ENCODE measurements around the gene CNFN.

CNFN gene

DNA sequence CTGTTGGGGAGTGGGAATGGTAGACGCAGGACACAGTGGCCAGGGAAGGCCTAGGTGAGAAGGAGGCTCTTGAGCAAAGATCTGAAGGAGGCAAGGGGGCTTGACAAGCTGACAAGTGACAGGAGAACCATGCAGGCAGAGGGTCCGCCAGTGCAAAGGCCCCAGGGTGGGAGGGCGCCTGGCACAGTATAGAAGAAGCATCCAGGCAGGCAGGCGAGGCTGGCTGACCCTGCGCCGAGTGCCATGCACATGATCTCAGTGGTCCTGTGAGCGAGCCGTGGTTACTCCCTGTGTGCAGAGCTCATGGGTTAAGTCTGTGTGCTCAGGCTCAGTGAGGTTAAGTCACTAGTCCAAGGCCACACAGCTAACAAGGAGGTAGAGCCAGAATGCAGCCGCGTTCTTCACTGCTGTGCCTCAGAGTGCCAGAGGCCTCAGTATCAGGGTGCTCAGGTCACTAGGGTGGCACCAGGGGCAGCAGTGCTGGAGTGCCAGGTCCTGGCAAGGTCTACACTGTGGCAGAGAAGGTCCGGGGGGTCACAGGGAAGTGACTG, 15.2 kb downstream of the CNFN start:
- no peak for DNase-seq (ENCODE audit: low spot score)

DNA sequence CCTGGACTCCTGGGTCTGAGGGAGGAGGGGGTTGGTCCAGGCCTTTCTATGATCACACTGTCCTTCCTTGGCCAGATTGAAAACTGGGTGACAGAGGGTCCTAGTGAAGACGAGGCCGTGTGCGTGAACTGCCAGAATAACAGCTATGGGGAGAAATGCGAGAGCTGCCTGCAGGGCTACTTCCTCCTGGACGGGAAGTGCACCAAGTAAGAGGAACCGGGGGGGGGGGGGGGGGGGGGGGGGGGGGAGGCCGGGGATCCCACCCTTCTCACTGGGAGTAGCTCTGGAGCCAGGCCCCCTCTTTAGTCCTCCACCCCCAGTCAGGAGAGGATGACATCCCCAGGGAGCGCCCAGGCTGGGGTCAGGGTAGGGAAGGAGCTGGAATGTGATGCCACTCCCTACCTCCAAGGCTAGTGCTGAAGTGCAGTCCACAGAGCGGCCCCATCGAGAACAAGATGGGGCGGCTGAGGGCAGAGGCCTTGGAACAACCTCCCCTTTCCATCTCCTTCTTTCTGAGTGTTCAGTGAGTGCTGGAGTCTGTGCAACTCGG, 19.4 kb downstream of the CNFN start:
- DNase-seq (ENCODE audit: low spot score), result no peak

DNA sequence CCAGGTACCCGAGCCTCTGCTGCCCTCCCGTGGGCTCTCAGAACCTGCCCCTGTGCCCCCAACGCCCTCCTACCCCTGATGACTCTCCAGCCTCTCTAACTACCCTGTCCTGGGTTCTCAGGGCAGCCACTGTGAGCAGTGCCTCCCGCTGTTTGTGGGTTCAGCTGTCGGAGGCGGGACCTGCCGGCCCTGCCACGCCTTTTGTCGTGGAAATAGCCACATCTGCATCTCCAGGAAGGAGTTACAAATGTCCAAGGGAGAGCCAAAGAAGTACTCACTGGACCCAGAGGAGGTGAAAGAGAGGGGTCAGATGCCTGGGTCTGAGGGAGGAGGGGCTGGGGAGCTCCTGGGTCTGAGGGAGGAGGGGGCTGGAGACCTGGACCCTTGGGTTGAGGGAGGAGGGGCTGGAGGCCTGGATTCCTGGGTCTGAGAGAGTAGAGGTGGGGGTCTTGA, 20.0 kb downstream of the CNFN start:
- no peak for DNase-seq (ENCODE audit: low spot score)

DNA sequence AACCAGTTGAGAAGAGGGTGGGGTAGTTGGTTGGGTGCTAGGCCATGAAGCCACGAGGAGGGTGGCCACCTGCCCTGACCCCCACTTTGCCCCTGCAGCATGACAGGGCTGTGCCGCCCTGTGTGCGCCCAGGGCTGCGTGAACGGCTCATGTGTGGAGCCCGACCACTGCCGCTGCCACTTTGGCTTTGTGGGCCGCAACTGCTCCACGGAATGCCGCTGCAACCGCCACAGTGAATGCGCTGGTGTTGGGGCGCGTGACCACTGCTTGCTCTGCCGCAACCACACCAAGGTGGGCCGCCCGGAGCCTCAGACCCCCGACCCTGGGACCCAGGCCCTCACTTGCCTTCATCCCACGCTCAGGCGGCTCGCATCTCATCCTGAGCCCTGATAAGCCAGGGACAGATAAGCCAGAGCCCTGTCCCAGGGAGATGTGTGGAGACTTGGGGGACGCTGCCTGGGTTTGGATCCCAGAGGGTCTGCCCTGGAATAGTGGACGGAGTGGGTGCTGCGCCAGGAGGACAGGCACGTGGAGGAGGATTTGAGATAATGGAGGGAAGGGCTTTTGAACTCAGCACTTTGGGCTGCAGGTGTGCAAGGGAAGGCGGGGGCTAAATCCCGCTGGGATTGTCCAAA, 20.5 kb downstream of the CNFN start:
- no peak for DNase-seq (ENCODE audit: low spot score)

DNA sequence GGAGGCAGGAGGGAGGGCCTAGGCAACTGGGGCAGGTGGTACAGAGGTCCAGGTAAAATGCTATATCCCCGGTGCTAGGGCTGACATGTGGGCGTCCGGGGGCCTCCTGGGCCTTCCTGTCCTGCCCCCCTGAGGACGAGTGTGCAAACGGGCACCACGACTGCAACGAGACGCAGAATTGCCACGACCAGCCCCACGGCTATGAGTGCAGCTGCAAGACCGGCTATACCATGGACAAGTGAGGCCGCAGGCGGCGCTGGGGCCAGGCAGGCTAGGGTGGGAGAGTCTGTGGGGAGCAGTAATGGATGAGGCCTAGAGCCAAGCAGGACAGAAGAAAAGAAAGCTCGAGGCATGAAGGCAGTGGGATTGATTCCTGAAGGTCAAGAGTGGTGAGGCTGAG, 21.3 kb downstream of the CNFN start:
- no peak for DNase-seq (ENCODE audit: low spot score)

DNA sequence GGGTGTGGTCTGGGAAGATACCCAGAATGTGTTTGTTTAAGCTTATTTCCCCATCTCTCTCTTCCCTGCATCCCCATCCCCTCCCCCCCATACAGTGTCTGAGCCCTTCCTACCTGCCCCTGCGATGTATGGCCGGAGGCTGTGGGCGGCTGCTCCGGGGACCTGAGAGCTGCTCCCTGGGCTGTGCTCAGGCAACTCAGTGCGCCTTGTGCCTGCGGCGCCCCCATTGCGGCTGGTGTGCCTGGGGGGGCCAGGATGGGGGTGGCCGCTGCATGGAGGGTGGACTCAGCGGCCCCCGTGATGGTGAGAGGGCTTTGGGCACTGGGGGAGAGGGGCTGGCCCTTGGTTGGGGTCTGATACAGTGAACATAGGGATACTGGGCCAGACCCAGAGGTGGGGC, 21.7 kb downstream of the CNFN start:
- DNase-seq (ENCODE audit: low spot score), result no peak

DNA sequence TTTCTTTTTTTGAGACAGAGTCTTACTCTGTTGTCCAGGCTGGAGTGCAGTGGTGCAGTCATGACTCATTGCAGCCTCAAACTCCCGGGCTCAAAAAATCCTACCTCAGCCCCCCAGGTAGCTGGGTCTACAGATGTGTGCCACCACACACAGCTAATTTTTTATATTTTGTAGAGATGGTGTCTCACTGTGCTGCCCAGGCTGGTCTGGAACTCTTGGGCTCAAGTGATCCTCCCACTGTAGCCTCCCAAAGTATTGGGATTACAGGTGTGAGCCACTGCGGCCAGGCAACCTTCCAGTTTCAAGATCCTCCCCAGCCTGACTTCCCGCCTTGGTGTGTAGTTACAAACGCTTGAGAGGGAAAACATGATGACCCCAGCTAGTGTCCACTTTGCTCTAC, 22.2 kb downstream of the CNFN start:
- DNase-seq (ENCODE audit: low spot score), result no peak

DNA sequence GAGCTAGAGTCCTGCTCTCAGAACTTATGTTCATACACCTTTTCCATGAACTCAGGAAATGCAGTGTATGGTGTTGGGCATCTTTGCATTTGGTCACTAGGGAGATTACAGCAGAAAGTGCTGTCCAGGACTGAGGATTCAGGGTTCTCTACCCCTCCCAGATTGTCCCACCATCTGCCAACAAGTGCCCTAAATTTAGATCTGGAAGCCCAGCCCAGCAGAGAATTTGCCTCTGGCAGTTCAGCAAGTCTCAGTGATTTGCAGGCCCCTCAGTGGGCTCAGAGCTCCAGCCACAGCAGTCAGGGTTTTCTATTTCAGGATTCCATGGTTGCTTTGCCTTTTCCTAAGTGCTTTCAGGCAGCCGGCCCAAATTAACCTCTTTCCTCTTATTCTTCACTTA, 23.4 kb downstream of the CNFN start:
- DNase-seq (ENCODE audit: low spot score), result no peak

DNA sequence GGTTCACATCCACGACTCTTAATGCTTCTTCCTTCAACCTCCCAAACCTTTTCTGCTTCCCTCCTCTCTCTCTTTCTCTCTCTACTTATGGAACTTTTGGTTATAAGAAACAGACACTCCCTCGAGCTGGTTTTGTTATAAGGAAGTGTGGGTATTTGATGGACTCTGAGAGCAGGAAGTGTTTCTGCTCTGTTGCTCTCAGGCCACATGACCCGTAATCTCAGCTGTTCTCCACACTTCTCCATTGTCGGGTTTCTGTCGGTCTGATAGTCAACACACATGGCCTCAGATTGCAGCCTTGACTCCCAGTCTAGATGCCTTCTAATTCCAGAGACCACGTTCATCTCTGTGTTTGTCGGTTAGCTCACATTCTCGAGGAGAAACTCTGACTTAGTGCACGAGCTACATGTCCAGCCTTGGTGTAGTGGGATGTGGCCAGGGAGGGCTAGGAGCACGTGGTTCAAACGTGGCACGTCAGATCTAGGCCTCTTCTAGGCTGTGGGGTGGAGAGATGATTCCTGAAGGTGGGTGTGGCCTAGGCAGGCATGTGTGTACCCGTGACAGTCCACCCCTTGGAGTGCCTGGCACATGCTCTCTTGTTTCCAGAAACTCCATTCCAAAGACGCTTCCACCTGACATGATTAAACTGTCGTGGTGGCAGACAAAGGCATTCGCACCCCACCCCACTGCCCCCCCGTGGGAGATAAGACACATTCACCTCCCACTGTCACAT, 26.3 kb downstream of the CNFN start:
- no peak for DNase-seq (ENCODE audit: low spot score)

DNA sequence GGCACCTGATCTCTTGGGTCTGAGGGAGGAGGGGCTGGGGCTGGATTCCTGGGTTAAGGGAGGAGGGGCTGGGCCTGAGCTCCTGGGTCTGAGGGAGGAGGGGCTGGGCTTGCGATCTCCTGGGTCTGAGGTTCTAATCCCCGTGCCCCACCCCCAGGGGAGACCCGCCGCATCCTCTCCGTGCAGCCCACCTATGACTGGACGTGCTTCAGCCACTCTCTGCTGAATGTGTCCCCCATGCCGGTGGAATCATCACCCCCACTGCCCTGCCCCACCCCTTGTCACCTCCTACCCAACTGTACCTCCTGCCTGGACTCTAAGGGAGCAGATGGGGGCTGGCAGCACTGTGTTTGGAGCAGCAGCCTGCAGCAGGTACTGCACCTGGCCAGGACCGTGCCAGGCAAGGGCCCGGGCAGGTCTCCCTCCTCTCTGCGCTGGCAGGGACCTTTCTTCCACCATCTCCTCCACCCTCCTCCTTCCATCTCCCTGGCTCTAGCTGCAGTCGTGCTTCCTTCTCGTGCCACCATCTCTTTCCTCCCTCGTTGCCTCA, 27.1 kb downstream of the CNFN start:
- DNase-seq (ENCODE audit: low spot score), result no peak

DNA sequence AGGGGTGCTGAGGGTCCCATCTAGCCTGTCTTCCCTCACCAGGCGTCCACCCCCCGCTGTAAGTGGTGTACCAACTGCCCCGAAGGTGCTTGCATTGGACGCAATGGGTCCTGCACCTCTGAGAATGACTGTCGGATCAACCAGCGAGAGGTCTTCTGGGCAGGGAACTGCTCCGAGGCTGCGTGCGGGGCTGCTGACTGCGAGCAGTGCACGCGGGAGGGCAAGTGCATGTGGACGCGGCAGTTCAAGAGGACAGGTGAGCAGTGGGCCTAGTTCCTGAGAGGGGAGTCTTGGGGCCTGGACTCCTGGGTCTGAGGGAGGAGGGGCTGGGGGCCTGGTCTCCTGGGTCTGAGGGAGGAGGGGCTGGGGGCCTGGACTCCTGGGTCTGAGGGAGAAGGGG, 27.8 kb downstream of the CNFN start:
- no peak for DNase-seq (ENCODE audit: low spot score)

DNA sequence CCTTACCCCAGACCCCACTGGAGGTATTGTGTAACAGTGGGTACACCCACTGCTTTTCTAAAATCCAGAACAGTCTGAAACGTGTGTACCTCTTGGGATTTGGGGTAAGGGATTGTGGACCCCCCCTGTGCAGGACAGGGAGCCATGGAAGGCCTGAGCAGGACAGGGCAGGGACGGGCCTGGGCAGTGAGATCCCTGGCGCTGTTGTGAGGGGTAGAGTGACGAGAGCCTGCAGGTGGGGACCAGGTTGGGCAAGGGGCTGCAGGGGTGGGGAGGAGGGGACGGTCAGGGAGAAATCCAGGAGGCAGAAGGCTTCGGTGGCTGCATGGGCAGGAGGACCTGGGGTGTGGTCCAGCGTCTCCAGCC, 28.6 kb downstream of the CNFN start:
- DNase-seq (ENCODE audit: low spot score), result no peak

DNA sequence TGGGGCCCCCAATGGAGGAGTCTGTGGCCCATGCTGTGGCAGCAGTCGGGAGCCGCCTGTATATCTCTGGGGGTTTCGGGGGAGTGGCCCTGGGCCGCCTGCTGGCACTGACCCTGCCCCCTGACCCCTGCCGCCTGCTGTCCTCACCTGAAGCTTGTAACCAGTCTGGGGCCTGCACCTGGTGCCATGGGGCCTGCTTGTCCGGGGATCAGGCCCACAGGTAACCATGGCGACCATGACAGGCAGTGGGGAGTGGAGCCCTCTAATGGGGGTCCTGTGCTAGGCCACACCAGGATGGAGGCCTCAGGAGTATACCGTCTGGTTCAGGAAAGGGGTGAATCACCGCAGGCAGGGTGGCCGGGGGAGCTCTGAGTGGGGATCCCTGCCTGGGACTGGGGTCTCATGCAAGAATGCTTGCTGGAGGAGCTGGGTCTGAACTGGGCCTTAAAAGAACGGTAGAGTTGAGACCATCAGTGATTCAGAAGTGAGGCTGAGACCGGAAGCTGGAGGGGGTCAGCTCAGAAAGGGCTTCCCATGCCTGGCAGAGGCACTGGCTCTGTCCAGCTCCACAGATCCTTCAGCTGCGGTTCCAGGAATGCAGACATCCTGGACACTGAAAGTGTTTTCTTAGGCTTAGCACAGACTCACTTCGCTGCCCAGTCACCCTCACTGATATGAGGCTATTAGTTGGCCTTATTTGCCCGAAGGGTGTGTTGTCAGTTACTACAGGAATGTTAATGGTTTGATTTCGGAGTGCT, 29.1 kb downstream of the CNFN start:
- DNase-seq (ENCODE audit: low spot score), result peak; percentile 71

DNA sequence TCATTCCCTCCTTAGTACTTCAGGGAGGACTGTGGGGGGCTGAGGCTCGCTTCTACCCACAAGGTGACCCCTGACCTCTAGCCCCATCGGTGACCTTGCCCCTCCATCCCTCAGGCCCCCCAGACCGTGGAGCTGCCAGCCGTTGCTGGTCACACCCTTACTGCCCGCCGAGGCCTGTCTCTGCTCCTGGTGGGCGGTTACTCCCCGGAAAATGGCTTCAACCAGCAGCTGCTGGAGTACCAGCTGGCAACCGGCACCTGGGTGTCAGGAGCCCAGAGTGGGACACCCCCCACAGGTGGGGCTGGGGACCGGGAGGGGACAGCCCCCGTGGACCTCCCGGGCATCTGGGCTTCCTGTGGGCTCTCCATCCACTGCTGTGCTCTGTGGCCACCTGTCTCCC, 32.8 kb downstream of the CNFN start:
- DNase-seq (ENCODE audit: low spot score), result no peak

DNA sequence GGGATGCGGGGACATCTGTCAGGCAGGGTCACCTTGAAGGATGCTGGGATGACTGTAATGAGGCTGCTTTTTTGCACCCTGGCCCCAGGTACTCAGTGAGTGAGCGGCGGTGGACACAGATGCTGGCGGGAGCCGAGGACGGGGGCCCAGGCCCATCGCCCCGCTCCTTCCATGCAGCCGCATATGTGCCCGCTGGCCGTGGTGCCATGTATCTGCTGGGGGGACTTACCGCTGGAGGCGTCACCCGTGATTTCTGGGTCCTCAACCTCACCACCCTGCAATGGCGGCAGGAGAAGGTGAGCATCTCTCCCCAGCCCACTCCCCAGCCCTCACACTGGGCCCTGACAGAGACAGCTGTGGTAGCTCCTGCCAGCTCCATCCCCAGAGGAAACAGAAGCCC, 33.4 kb downstream of the CNFN start:
- no peak for DNase-seq (ENCODE audit: low spot score)

DNA sequence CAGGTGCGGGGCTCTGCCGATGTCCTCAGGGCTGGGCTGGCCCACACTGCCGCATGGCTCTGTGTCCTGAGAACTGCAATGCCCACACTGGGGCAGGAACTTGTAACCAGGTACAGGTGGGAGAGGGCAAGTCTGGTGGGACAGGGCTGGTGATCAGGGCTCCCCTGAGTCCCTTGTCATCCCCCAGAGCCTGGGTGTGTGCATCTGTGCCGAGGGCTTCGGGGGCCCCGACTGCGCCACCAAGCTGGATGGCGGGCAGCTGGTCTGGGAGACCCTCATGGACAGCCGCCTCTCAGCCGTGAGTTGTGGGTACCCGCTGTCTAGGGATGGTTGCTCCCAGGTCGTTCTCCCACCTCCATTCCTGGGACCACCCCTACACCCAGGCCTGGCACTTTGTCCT, 34.2 kb downstream of the CNFN start:
- DNase-seq (ENCODE audit: low spot score), result no peak

DNA sequence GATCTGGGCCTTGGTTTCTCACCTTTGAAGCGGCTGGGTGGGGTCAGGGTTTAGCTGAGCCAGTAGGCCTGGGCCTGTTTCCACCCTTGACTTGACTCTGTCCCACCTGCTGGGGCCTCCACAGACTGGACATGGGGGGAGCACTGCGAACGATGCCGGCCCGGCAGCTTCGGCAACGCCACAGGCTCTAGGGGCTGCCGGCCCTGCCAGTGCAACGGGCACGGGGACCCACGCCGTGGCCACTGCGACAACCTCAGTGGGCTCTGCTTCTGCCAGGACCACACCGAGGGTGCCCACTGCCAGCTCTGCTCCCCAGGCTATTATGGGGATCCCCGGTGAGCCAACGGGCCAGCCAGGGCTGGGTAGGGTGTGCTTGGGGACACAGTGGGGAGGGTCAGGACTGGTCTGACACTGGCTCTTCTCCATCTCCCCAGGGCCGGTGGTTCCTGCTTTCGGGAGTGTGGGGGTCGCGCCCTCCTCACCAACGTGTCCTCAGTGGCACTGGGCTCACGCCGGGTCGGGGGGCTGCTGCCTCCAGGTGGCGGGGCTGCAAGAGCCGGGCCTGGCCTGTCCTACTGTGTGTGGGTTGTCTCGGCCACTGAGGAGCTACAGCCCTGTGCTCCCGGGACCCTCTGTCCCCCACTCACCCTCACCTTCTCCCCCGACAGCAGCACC, 36.6 kb downstream of the CNFN start:
- no peak for DNase-seq (ENCODE audit: low spot score)

DNA sequence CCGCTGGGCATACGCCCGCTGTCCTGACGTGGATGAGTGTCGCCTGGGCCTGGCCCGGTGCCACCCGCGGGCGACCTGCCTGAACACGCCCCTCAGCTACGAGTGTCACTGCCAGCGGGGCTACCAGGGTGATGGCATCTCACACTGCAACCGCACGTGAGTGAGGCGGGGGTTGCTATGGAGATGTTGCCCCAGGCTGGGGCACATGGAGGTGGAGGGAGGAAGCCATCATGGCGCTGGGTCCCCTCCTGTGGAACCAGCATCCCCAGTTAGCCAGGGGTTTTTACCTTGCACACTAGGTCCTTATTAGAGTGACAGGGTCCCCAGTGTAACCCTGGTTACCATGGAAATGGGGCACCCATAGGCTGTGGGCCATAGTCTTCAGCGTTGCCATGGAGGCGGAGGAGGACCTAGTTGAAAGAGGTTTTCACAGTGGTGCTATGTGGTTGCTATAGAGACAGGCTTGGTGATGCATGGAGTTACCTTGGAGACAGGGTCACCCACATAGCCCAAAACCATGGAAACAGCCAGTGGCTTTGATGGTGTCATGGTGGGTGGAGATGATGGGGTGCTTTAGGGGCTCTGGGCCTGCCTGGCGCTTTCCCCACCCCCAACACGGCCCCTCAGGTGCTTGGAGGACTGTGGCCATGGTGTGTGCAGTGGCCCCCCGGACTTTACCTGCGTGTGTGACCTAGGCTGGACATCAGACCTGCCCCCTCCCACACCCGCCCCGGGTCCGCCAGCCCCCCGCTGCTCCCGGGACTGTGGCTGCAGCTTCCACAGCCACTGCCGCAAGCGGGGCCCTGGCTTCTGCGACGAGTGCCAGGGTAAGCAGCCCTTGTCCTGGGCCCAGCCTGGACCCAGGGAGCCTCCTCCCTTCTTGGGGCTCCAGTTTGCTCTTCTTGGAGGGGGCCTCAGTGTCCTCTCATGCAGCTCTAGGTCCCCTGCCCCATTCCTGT, 37.5 kb downstream of the CNFN start:
- DNase-seq (ENCODE audit: low spot score), result peak; percentile 60

DNA sequence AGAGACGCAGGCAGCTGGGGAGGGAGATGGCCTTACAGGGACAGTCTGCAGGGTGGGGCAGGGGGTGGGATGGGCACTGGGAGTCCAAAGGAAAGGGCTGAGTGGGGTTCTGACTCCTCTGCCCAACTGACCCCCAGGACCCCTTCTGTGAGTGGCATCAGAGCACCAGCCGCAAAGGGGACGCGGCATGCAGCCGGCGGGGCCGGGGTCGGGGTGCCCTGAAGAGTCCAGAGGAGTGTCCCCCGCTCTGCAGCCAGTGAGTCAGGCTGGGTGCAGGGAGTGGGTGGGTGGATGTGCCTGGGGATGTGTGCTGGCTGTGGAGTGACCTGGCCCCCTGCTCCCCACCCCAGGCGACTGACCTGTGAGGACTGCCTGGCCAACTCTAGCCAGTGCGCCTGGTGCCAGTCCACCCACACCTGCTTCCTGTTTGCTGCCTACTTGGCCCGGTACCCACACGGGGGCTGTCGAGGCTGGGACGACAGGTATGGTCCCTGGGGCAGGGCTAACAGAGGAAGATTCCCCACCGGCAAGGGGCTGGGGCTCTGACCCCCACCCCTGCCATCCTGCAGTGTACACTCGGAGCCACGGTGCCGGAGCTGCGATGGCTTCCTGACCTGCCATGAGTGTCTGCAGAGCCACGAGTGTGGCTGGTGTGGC, 38.9 kb downstream of the CNFN start:
- DNase-seq (ENCODE audit: low spot score), result no peak

DNA sequence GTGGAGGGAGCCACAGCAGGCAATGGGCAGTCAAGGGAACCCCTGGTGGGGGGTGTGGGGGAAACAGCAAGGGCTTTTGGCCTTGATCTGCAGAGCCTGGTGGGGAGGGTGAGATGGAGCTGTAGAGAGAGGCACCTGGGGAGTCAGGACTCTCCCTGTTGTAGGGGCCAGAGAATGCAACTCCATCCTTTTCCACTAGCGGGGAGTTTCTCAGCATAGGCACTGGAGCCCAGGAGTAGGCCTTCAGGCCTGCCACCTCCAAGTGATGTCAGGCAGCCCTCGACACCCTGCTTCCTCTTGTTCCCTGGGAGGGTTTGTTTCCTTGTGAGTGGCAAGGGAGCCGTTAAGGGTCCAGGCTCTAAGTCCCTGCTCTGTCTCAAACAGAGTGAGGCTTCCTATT, 39.7 kb downstream of the CNFN start:
- no peak for DNase-seq (ENCODE audit: low spot score)

Measured in ecto neural progenitor cell (in vitro differentiated cells).